GM23338 (cell line): ENCODE data around the gene RNF145. TPM values are rescaled to one million over a fixed set of nuclear protein-coding genes. Genes with fewer than 3 reads are reported as not detected.

Source experiments
- ATAC-seq: fragments of 200-7000 bp; cut with Tn5 transposase; 3 replicates; pipeline ENCODE4 v1.9.1; 2020
- DNase-seq: peaks from one replicate; pipeline ENCODE4 v3.0.0-alpha.2; 2015; ENCODE audit warnings: low spot score
- H2AFZ ChIP-seq: fragments of 200-600 bp; sonication (generic); 2 replicates; pipeline ENCODE4 v1.8.0; 2016; ENCODE audit warnings: antibody characterized with exemption, mild to moderate bottlenecking, moderate library complexity
- H3F3A ChIP-seq: fragments of 200-600 bp; sonication (generic); replicated peaks from 2 replicates; pipeline ENCODE4 v1.8.0; 2017; ENCODE audit warnings: antibody characterized with exemption, mixed run types, low read depth
- H3K27ac ChIP-seq: fragments of 200-600 bp; sonication (generic); 2 replicates; pipeline ENCODE4 v1.6.1; 2016; ENCODE audit warnings: low read depth
- H3K27me3 ChIP-seq: fragments of 200-600 bp; sonication (generic); 2 replicates; pipeline ENCODE4 v1.8.0; 2016; ENCODE audit warnings: mild to moderate bottlenecking, mixed run types, moderate library complexity; ENCODE audit not compliant: insufficient read depth
- H3K36me3 ChIP-seq: fragments of 200-600 bp; sonication (generic); 2 replicates; pipeline ENCODE4 v1.8.0; 2016; ENCODE audit warnings: mild to moderate bottlenecking; ENCODE audit not compliant: insufficient read depth
- H3K4me1 ChIP-seq: fragments of 200-600 bp; sonication (generic); 2 replicates; pipeline ENCODE4 v1.8.0; 2016; ENCODE audit warnings: mild to moderate bottlenecking, moderate library complexity; ENCODE audit not compliant: insufficient read depth
- H3K4me2 ChIP-seq: fragments of 200-600 bp; sonication (generic); 2 replicates; pipeline ENCODE4 v1.7.1; 2017; ENCODE audit warnings: mixed run types
- H3K4me3 ChIP-seq: fragments of 200-600 bp; sonication (generic); 2 replicates; pipeline ENCODE4 v1.6.1; 2016; ENCODE audit warnings: mixed run types
- H3K79me2 ChIP-seq: fragments of 200-600 bp; sonication (generic); replicated peaks from 2 replicates; pipeline ENCODE4 v1.8.0; 2017; ENCODE audit warnings: mild to moderate bottlenecking; ENCODE audit not compliant: insufficient read depth
- H3K9me2 ChIP-seq: fragments of 200-600 bp; sonication (generic); 2 replicates; pipeline ENCODE4 v1.8.0; 2017; ENCODE audit not compliant: insufficient read depth
- H4K20me1 ChIP-seq: fragments of 200-600 bp; sonication (generic); replicated peaks from 2 replicates; pipeline ENCODE4 v1.8.0; 2017; ENCODE audit warnings: mild to moderate bottlenecking; ENCODE audit not compliant: insufficient read depth
- H3K27ac Mint-ChIP-seq: 2 replicates; pipeline ENCODE4 v1.8.0; 2020; ENCODE audit warnings: inconsistent platforms, mild to moderate bottlenecking, moderate library complexity, mixed read lengths
- H3K27me3 Mint-ChIP-seq: 3 replicates; pipeline ENCODE4 v1.8.0; 2022; ENCODE audit warnings: low read depth, mild to moderate bottlenecking, moderate library complexity, mixed read lengths, inconsistent platforms; ENCODE audit not compliant: insufficient read depth, poor library complexity
- H3K36me3 Mint-ChIP-seq: 3 replicates; pipeline ENCODE4 v1.8.0; 2021; ENCODE audit warnings: low read depth, mild to moderate bottlenecking, inconsistent platforms, moderate library complexity, mixed read lengths
- H3K4me1 Mint-ChIP-seq: 3 replicates; pipeline ENCODE4 v1.8.0; 2020; ENCODE audit warnings: mild to moderate bottlenecking, inconsistent platforms, mixed read lengths
- H3K4me3 Mint-ChIP-seq: 3 replicates; pipeline ENCODE4 v1.8.0; 2021; ENCODE audit warnings: moderate library complexity, mild to moderate bottlenecking, inconsistent platforms, mixed read lengths
- H3K9me3 Mint-ChIP-seq: 3 replicates; pipeline ENCODE4 v1.8.0; 2020; ENCODE audit warnings: moderate library complexity, mild to moderate bottlenecking, inconsistent platforms, mixed read lengths
- CREB1 ChIP-seq: fragments of 250-450 bp; sonication (Bioruptor Pico); IDR thresholded peaks from 2 replicates; pipeline ENCODE4 v1.5.0; 2020; ENCODE audit warnings: low read depth, mild to moderate bottlenecking, moderate library complexity
- ETS1 ChIP-seq: IDR thresholded peaks from 2 replicates; pipeline ENCODE4 v1.6.1; 2016; ENCODE audit warnings: antibody characterized with exemption
- EZH2 ChIP-seq: fragments of 200-600 bp; sonication (generic); IDR thresholded peaks from one replicate; pipeline ENCODE4 v1.8.0; 2017; ENCODE audit warnings: antibody characterized with exemption, mild to moderate bottlenecking, low read depth; ENCODE audit not compliant: unreplicated experiment
- EZH2phosphoT487 ChIP-seq: fragments of 200-600 bp; sonication (generic); IDR thresholded peaks from one replicate; pipeline ENCODE4 v1.8.1; 2018; ENCODE audit warnings: antibody characterized with exemption; ENCODE audit not compliant: unreplicated experiment
- JUNB ChIP-seq: IDR thresholded peaks from one replicate; pipeline ENCODE4 v1.6.1; 2016; ENCODE audit warnings: antibody characterized with exemption; ENCODE audit not compliant: unreplicated experiment
- NANOG ChIP-seq: IDR thresholded peaks from 2 replicates; pipeline ENCODE4 v1.6.1; 2016; ENCODE audit warnings: antibody characterized with exemption, borderline replicate concordance
- POLR2AphosphoS5 ChIP-seq: IDR thresholded peaks from 2 replicates; pipeline ENCODE4 v1.6.1; 2016; ENCODE audit warnings: antibody characterized with exemption, low read depth
- REST ChIP-seq: IDR thresholded peaks from one replicate; pipeline ENCODE4 v1.6.1; 2018; ENCODE audit warnings: antibody characterized with exemption; ENCODE audit not compliant: unreplicated experiment
- STAT1 ChIP-seq: IDR thresholded peaks from one replicate; pipeline ENCODE4 v1.6.1; 2016; ENCODE audit warnings: antibody characterized with exemption; ENCODE audit not compliant: unreplicated experiment
- ZNF114 ChIP-seq: fragments of 250-450 bp; sonication (Bioruptor Pico); IDR thresholded peaks from 2 replicates; pipeline ENCODE4 v1.5.0; 2020; ENCODE audit warnings: mild to moderate bottlenecking, moderate library complexity
- ZNF331 ChIP-seq: fragments of 250-450 bp; sonication (Bioruptor Pico); IDR thresholded peaks from 2 replicates; pipeline ENCODE4 v1.5.0; 2020; ENCODE audit warnings: low read depth, mild to moderate bottlenecking, moderate library complexity
- ZNF462 ChIP-seq: fragments of 250-450 bp; sonication (Bioruptor Pico); IDR thresholded peaks from 2 replicates; pipeline ENCODE4 v1.5.0; 2020; ENCODE audit warnings: mild to moderate bottlenecking, moderate library complexity
- polyA plus RNA-seq: library from polyadenylated mRNA; unstranded; fragments of >200 nt; fragmentation: Nextera tagmentation; extraction: Ambion mirVana; gene quantifications from 2 replicates; pipeline ENCODE4 v1.2.1, GENCODE V29; 2016
- total RNA-seq: library from RNA; depleted of rRNA; stranded (reverse); fragments of >200 nt; shearing (Covaris generic); gene quantifications from 2 replicates; pipeline ENCODE4 v1.2.3, GENCODE V29; 2014

RNF145 gene
- total and polyA plus RNA-seq, 2 experiments from 2014 or later, result 15.6 to 43.5 TPM

GRCh38 chr5:159179529-159180305 is 29.6 kb downstream of the RNF145 start:
- Histone ChIP-seq H3K4me3 (no peak overlapping the region), H3K4me1 (no peaks in the 10 kb centered on the region), H4K20me1 (peaks cover 3% of the 10 kb centered on the region; the same call in 1 of the 2 replicates), H3K79me2 (no peaks in the 10 kb centered on the region), H3K4me2 (no peak overlapping the region), H3K27ac (no peak overlapping the region), H3K9me2 (no peaks in the 10 kb centered on the region), H3F3A (no peaks in the 10 kb centered on the region), H3K36me3 (0 out of 2 replicates have a peak, but pooled peaks cover 5% of the 10 kb centered on the region), H2AFZ (no peak overlapping the region), H3K27me3 (no peaks in the 10 kb centered on the region)
- Mint-ChIP-seq H3K4me3 (no peak overlapping the region), H3K4me1 (peaks cover under 1% of the 10 kb centered on the region; the same call in 1 of the 3 replicates), H3K9me3 (no peaks in the 10 kb centered on the region), H3K27me3 (no peaks in the 10 kb centered on the region), H3K36me3 (peaks cover 8% of the 10 kb centered on the region; the same call in 1 of the 3 replicates), H3K27ac (no peak overlapping the region)
- ATAC-seq (no peak), DNase-seq (no peak)
- TF ChIP-seq JUNB (no peak), POLR2AphosphoS5 (no peak), EZH2phosphoT487 (no peak), STAT1 (no peak), EZH2 (no peak), NANOG (no peak), ZNF331 (no peak), CREB1 (CRISPR knock-in tag) (no peak), REST (no peak), ZNF114 (no peak), ZNF462 (CRISPR knock-in tag) (no peak), ETS1 (no peak)
